Measurements from ENCODE around the gene FHIT. TPM values are rescaled to one million over a fixed set of nuclear protein-coding genes. Genes with fewer than 3 reads are reported as not detected.

Gene FHIT
- total RNA-seq, 4 donors from 2014 or later = 5.0 to 15.3 (median 8.3) TPM

- H3K4me3 ChIP-seq (ENCODE audit: low read depth, poor library complexity, severe bottlenecking) = no peak overlapping the region
- DNase-seq (ENCODE audit: low spot score in 2 of 2) = no peak
- intact Hi-C loops (cut with DNase I; ENCODE audit: low total_unique reads) = no loop called here
- no peak for TF ChIP-seq POLR2A (IDR thresholded peaks at IDR 0.05)
- TF ChIP-seq CTCF (IDR thresholded peaks at IDR 0.05) = no peak
- WGBS, 2 donors = 90 to 100% methylated on average over 1 of the region's 1 CpG
Observed at GRCh38 chr3:59710554-59710953, 1540.7 kb downstream of the FHIT start.

- intact Hi-C loops (cut with DNase I; ENCODE audit: low total_unique reads) = no loop called here
- H3K4me3 ChIP-seq (ENCODE audit: low read depth, poor library complexity, severe bottlenecking) = no peak overlapping the region
- DNase-seq (ENCODE audit: low spot score in 2 of 2) = peak; percentile 43 to 87
- no peak for TF ChIP-seq POLR2A (IDR thresholded peaks at IDR 0.05)
- TF ChIP-seq CTCF (IDR thresholded peaks at IDR 0.05) = no peak
- 46% methylated on average over 5 of the region's 5 CpGs for WGBS, 2 donors
Observed at GRCh38 chr3:59709702-59710553, 1541.3 kb downstream of the FHIT start.

- TF ChIP-seq POLR2A (IDR thresholded peaks at IDR 0.05) = no peak
- no peak for TF ChIP-seq CTCF (IDR thresholded peaks at IDR 0.05)
- no peak for DNase-seq (ENCODE audit: low spot score in 2 of 2)
- intact Hi-C loops (cut with DNase I; ENCODE audit: low total_unique reads) = no loop called here
- whole genome bisulfite sequencing, 2 donors = 89 to 95% methylated on average over 3 of the region's 3 CpGs
- no peak overlapping the region for H3K4me3 ChIP-seq (ENCODE audit: low read depth, poor library complexity, severe bottlenecking)
Observed at GRCh38 chr3:59708202-59708601, 1543.0 kb downstream of the FHIT start.

GRCh38 chr3:59704292-59704691 is 1547.0 kb downstream of the FHIT start:
- TF ChIP-seq POLR2A (IDR thresholded peaks at IDR 0.05) = no peak
- TF ChIP-seq CTCF (IDR thresholded peaks at IDR 0.05) = no peak
- H3K4me3 ChIP-seq (ENCODE audit: low read depth, poor library complexity, severe bottlenecking) = no peak overlapping the region
- intact Hi-C loops (cut with DNase I; ENCODE audit: low total_unique reads) = no loop called here
- DNase-seq (ENCODE audit: low spot score in 2 of 2) = no peak
- 60 to 76% methylated on average over 4 of the region's 4 CpGs for WGBS, 2 donors

- WGBS, 2 donors = 88 to 94% methylated on average over 6 of the region's 6 CpGs
- TF ChIP-seq POLR2A (IDR thresholded peaks at IDR 0.05) (no peak), CTCF (IDR thresholded peaks at IDR 0.05) (no peak)
- no peak for DNase-seq (ENCODE audit: low spot score in 2 of 2)
- H3K4me3 ChIP-seq (ENCODE audit: low read depth, poor library complexity, severe bottlenecking) = no peak overlapping the region
- intact Hi-C loops (cut with DNase I; ENCODE audit: low total_unique reads) = no loop called here
Observed at GRCh38 chr3:59699648-59700320, 1551.5 kb downstream of the FHIT start.

Small RNA genes within 50 kb of the gene (microRNA-seq; reads per million reads assigned to microRNA genes)
- 0 reads per million in 2 donors for gene MIR548BB (ENCODE audit: borderline number of aligned reads in 1 of 2, borderline replicate concordance in 2 of 2)
